ENCODE measurements around the gene FBRS.

DNA sequence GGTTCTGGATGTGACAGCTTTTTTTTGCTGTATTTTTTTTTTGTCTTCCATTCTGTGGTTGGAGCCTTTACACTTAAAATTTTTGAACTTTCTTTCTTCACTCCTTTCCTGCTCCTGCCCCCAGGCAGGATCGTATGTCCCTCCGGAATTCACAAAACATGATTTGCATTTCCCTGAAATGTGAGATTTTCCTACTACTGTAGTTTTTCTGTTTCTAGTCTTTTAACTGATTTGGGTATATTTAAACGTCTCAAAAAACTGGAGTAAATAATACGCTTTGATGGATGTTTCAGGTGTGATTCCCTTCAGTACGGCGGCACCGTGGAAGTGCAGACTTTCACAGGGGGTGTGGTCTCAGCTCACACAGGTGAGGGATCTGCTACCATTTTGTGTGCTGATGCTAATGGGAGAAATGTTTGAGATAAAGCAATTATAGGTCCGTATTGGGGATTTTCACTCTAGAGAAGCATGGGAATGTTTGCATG, 41.4 kb downstream of the FBRS start:
- TF ChIP-seq POLR2AphosphoS5 (IDR thresholded peaks at IDR 0.05; ENCODE audit: low read depth, low read length) (no peak), TAF1 (IDR thresholded peaks at IDR 0.05; ENCODE audit: borderline replicate concordance, insufficient read depth, low read length) (no peak)
